Muscle of leg (tissue), 11 donors: ENCODE data around the gene CTSD. TPM values are rescaled to one million over a fixed set of nuclear protein-coding genes. Genes with fewer than 3 reads are reported as not detected.

Source experiments
- DNase-seq: peaks from one replicate; pipeline ENCODE4 v3.0.0; 2013
- H3K27ac ChIP-seq: one replicate; pipeline ENCODE4 v1.5.1; 2013; ENCODE audit warnings: mild to moderate bottlenecking, low read length, control low read depth
- H3K27me3 ChIP-seq: one replicate; pipeline ENCODE4 v1.6.1; 2013; ENCODE audit warnings: low read length; ENCODE audit not compliant: control insufficient read depth, insufficient read depth
- H3K36me3 ChIP-seq: one replicate; pipeline ENCODE4 v1.6.1; 2013; ENCODE audit warnings: low read length; ENCODE audit not compliant: control insufficient read depth, insufficient read depth
- H3K4me1 ChIP-seq: one replicate; pipeline ENCODE4 v1.6.1; 2013; ENCODE audit warnings: low read length; ENCODE audit not compliant: control insufficient read depth, insufficient read depth
- H3K4me3 ChIP-seq: one replicate; pipeline ENCODE4 v1.5.1; 2013; ENCODE audit warnings: low read length, control low read depth
- H3K9me3 ChIP-seq: replicated peaks from 2 replicates; pipeline ENCODE4 v1.6.1; 2013; ENCODE audit warnings: low read depth, low read length; ENCODE audit not compliant: control insufficient read depth
- WGBS: methylation state at CpG from one replicate; pipeline ENCODE4 v1.1.5; 2013; ENCODE audit warnings: missing lambda C conversion rate; ENCODE audit not compliant: insufficient coverage; 5-methylcytosine and 5-hydroxymethylcytosine counted together
- polyA plus RNA-seq, 8 donors: library from polyadenylated mRNA; unstranded; fragments of 120-200 nt; gene quantifications; one replicate each; pipeline versions ENCODE4 v1.2.1 to v1.2.3, GENCODE V29; 2013; ENCODE audit warnings: inconsistent platforms in 1 of 8, low replicate concordance in 1 of 8; ENCODE audit not compliant: insufficient read length in 8 of 8, insufficient read depth in 1 of 8
- total RNA-seq: library from RNA; stranded (reverse); fragments of 120-200 nt; gene quantifications from one replicate; pipeline ENCODE4 v1.2.4, GENCODE V29; 2013

The CTSD gene
- total and polyA plus RNA-seq, 9 donors, result 56.9 to 120 (median 91.6) TPM

DNA sequence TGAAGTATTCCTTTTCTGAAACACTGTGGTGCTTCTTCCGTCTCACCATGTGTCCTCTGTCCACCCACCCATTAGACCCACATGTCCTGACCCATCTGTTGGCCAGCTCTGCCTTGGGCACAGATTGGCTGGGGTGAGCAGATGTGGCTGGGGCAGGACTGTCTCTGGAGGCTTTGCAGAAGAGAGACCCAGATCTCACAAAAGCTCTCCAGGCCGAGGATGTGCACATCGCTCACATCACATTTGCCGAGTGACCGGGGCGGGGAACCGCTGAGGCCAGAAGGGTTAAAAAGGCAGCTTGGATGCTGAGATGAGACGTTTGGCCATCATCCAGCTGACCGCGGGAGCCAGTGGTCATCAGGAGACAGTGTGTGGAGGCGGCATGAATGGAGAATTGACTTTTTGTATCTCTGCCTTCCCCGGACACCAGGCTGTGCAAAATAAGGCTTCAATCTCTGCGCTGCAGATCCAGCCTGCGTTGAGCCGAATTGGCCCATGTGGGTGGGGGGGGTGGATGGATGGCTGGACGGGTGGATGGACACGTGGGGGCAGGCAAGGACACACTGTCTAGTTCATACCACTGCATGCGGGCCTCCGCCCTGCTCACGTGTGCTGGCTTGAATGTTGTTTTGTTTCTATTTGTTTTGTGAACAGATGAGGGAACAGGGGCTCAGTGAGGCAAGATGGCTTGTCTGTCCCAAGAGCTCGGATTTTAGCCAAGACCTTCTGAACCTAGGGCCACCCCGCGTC, 19.4 kb downstream of the CTSD start:
- Histone ChIP-seq H3K36me3 (no peaks in the 10 kb centered on the region), H3K27me3 (peaks cover 54% of the 10 kb centered on the region), H3K9me3 (no peaks in the 10 kb centered on the region), H3K4me1 (peaks cover 27% of the 10 kb centered on the region), H3K4me3 (no peak overlapping the region), H3K27ac (no peak overlapping the region)
- WGBS, result 51% methylated on average over 19 of the region's 23 CpGs
- DNase-seq, result no peak

DNA sequence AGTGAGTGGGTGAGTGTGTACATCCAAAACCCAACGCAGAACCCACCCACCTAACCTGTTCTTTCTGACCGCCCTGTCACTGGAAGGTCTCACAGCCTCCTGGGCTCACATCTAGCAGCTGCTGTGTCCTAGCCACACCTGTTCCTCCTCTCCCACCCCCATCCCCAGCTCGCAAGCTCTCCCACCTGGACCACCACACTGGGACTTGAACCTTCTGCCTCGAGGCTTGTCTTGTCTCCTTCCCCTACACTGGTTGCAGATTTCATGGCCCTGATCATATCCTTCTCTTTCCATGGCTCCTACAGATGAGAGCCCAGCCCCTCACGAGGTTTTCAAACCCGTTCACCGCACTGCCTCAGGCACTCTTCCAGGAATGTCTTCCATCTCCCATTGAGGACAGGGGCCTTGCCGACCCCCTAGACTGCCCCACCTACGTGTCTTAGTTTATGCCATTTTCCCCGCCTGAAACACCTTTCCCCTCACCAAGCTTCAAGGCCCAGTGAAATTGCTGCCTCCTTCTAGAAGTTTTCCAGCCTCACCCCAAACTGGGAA, 20.1 kb downstream of the CTSD start:
- 85% methylated on average over 9 of the region's 10 CpGs for WGBS
- no peak overlapping the region for H3K27ac ChIP-seq
- DNase-seq, result no peak

DNA sequence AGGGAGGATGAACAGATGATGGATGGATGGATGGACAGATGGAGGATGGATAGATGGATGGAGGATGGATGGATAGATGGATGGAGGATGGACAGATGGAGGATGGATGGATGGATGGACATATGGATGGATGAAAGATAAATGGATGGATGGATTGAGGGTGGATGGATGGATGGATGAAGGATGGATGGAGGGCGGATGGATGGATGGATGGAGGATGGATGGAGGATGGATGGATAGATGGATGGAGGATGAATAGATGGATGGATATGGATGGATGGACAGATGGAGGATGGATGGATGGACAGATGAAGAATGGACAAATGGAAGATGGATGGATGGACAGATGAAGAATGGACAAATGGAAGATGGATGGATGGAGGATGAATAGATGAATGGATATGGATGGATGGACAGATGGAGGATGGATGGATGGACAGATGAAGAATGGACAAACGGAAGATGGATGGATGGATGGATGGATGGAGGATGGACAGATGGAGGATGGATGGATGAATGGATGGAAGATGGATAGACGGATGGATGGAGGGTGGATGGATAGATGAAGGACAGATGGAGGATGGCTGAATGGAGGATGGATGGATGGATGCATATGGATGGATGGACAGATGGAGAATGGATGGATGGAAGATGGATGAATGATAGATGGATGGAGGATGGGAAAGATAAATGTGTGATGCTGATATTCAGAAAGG, 20.7 kb downstream of the CTSD start:
- DNase-seq, result no peak
- H3K9me3 ChIP-seq, result no peaks in the 10 kb centered on the region
- H3K4me1 ChIP-seq, result peaks cover 21% of the 10 kb centered on the region
- peaks cover 46% of the 10 kb centered on the region for H3K27me3 ChIP-seq
- 87% methylated on average over 3 of the region's 3 CpGs for WGBS
- no peak overlapping the region for H3K4me3 ChIP-seq
- no peak overlapping the region for H3K27ac ChIP-seq
- H3K36me3 ChIP-seq, result no peaks in the 10 kb centered on the region

More for the DNA sequence above, 20.1 kb downstream of the CTSD start:
- Histone ChIP-seq H3K4me1 (peaks cover 26% of the 10 kb centered on the region), H3K4me3 (no peak overlapping the region), H3K27me3 (peaks cover 51% of the 10 kb centered on the region), H3K9me3 (no peaks in the 10 kb centered on the region), H3K36me3 (no peaks in the 10 kb centered on the region)

DNA sequence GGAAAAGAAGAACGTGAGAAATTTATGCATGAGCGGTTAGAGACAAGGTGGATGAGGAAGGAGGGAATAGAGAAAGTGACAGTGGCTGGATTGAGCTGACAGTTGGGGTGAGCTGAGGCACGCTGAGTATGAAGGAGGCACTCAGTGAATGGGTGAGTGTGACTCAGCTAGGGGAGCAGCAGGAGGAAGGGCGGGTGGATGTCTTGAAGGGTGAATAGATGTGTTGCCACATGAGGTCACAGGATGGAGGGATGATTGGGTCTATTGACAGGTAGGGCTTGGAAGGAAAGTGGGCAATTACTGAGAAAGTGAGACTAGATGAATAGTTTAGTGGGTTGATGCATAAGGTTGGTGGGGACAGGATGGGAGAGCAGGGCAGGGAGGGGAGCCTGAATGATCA, 21.4 kb downstream of the CTSD start:
- no peak for DNase-seq
- WGBS, result 67% methylated on average over 4 of the region's 4 CpGs
- Histone ChIP-seq H3K36me3 (no peaks in the 10 kb centered on the region), H3K27ac (no peak overlapping the region), H3K4me1 (peaks cover 19% of the 10 kb centered on the region), H3K9me3 (peaks cover 2% of the 10 kb centered on the region), H3K27me3 (peaks cover 40% of the 10 kb centered on the region), H3K4me3 (no peak overlapping the region)

DNA sequence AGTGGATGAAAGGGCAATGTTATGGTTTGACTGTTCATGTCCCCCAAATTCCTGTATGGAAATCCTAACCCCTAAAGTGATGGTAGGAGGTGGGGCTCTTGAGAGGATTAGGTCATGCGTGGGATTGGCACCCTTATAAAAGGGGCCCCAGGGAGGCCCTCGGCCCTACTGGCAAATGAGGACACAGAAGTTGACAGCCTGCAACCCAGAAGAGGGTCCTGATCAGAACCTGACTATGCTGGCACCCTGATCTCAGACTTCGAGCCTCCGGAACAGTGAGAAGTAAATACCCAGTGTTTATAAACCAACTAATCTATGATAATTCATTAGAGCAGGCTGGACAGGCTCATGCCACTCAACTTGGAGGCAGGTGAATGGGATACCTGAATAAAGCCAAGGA, 22.0 kb downstream of the CTSD start:
- 82% methylated on average over 2 of the region's 4 CpGs for WGBS
- DNase-seq, result no peak
- Histone ChIP-seq H3K27ac (no peak overlapping the region), H3K9me3 (peaks cover 7% of the 10 kb centered on the region), H3K4me1 (peaks cover 16% of the 10 kb centered on the region), H3K27me3 (peaks cover 35% of the 10 kb centered on the region), H3K36me3 (no peaks in the 10 kb centered on the region), H3K4me3 (no peak overlapping the region)

DNA sequence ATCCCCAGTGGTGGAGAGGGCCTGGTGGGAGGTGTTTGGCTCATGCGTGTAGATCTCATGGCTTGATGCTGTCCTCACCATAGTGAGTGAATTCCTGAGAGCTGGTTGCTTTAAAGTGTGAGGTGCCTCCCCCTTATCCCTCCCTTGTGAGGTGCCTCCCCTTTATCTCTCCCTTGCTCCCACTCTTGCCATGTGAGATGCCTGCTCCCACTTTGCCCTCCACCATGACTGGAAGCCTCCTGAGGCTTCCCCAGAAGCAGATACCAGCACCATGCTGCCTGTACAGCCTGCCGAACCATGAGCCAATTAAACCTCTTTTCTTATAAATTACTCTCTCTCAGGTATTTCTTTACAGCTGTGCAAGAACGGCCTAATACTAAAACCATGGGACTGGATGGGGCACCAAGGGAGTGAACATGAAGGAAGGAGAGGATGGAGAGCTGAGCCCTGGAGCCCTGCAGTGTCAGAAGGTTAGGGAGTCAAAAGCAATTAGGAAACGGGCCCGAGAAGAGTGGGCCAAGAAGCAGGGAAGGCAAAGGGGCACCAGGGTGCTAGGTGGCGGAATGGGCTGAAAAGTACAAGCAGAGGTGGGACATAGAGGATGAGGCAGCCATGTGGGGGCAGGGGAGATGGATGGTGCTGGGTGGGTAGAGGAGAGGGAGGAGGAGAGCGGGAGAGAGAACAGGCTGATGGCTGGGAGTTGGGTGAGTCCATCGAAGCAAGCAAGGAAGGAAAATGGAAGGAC, 22.8 kb downstream of the CTSD start:
- no peak for DNase-seq
- Histone ChIP-seq H3K36me3 (no peaks in the 10 kb centered on the region), H3K9me3 (peaks cover 11% of the 10 kb centered on the region), H3K27ac (no peak overlapping the region), H3K4me3 (no peak overlapping the region), H3K27me3 (peaks cover 34% of the 10 kb centered on the region), H3K4me1 (peaks cover 12% of the 10 kb centered on the region)
- 75% methylated on average over 5 of the region's 8 CpGs for WGBS

DNA sequence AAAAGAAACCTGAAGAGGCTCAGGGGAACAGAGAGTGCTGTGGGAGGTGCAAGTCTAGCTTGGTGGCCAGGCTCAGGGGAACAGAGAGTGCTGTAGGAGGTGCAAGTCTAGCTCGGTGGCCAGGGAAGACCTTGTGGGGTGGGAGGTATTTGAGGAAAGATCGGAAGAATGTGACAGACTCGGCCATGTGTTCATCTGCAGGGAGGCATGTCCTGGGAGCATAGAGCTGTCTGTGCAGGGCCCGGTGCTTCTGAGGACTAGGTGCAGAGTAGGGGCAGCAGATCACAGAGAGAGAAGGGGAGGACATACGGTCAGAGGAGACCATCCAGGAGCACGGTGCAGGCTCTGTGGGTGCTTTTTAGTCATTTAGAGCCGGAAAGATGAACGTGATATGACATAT, 24.2 kb downstream of the CTSD start:
- H3K27me3 ChIP-seq, result peaks cover 42% of the 10 kb centered on the region
- no peak overlapping the region for H3K27ac ChIP-seq
- H3K4me3 ChIP-seq, result no peak overlapping the region
- peaks cover 4% of the 10 kb centered on the region for H3K4me1 ChIP-seq
- no peak for DNase-seq
- H3K36me3 ChIP-seq, result no peaks in the 10 kb centered on the region
- peaks cover 11% of the 10 kb centered on the region for H3K9me3 ChIP-seq
- 69% methylated on average over 8 of the region's 8 CpGs for WGBS

DNA sequence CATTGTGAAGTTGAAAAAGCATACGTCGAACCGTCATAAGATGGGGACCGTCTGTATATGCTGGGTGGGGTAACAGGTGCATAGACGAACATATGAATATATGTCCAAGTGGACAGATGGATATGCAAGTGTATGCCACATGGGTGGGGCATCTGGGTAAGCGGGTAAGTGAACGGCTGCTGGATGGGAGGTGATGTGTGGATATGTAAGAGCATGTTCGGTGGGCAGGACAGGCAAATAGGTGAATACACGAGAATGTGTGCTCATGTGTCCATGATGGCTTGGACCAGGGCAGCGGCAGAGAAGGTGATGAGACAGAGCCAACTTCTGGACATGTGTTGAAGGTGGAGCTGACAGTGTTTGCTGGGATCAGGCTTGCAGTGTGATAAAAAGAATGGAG, 25.3 kb downstream of the CTSD start:
- Histone ChIP-seq H3K36me3 (no peaks in the 10 kb centered on the region), H3K4me1 (no peaks in the 10 kb centered on the region), H3K4me3 (no peak overlapping the region), H3K27ac (no peak overlapping the region), H3K27me3 (peaks cover 46% of the 10 kb centered on the region), H3K9me3 (peaks cover 11% of the 10 kb centered on the region)
- DNase-seq, result no peak
- 87% methylated on average over 10 of the region's 10 CpGs for WGBS

DNA sequence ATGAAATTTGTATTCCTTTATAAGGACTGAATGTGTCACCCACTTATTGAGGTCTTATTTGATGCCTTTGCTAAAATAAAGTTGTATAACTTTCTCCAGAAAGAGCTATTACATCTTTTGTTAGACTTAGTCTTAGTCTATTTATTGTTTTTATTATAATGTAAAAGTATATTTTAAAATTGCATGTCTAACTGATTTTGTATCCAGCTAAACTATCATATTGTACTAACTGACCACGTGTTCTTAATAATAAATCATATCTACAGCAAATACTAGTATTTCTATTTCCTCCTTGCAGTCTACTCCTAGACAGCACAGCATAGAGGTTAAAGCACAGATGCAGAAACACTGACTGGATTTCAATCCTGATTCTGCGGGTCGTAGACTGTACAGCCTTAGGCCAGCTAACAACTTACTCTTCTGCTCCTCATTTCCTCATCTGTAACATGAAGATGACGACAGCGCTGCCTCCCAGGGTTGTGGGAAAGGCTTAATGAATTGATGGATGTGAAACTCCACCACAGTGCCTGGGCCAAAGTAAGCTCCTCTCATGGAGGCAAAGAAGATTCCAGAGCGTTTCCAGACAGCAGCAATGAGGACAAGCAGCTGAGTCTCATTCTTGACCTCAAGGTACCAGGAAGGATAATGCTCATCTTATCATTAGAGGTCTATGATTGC, 26.5 kb downstream of the CTSD start:
- Histone ChIP-seq H3K4me3 (no peak overlapping the region), H3K36me3 (no peaks in the 10 kb centered on the region), H3K27me3 (peaks cover 50% of the 10 kb centered on the region), H3K9me3 (peaks cover 11% of the 10 kb centered on the region), H3K27ac (no peak overlapping the region), H3K4me1 (no peaks in the 10 kb centered on the region)
- DNase-seq, result no peak
- WGBS, result no CpG with 5 or more reads among the region's 6 CpGs
